Effector CD4-positive, alpha-beta T cell (primary cell): ENCODE data around the gene PIEZO1.

Experiments
- DNase-seq: peaks from one replicate; pipeline ENCODE4 v3.0.0-alpha.2; 2020

The PIEZO1 gene

DNA sequence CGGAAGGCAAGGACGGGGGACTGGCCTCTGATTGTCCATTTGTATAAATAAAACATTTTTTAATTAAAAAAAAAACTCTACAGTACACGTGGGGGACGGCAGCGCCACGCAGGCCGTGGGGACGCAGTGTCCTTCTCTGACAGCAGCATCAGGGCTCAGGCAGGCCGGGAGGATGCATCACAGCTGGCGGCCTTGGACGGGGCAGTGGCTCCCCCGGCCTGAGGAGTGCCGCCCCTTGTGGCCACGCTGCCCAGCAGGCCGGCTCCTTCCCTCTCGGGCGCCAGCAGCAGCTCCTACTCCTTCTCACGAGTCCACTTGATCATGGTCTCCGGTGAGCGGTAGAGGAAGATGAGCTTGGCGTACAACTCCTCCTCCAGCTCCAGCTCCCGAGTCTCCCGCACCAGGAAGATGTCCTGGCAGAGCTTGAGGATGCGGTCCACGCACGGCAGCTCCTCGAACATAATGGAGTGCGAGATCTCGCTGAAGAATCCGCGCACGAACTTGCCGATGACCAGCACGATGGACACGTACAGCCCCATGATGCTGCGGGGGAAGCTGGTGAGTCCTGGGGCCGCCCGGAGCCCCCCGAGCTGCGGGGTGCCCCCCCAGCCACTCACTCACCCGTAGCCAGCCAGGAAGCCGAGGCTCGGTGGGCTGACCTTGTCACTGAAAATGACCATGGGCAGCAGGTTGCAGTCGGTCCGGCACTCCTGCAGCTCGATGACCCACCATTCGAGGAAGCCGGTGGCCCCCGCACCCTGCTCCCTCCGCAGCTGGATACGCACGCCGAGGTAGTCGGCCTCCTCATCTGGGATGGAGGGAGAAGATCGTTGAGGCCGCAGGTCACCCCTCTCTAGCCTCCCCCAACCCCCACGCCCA lies 69.5 kb downstream of the PIEZO1 start:
- DNase-seq = no peak

DNA sequence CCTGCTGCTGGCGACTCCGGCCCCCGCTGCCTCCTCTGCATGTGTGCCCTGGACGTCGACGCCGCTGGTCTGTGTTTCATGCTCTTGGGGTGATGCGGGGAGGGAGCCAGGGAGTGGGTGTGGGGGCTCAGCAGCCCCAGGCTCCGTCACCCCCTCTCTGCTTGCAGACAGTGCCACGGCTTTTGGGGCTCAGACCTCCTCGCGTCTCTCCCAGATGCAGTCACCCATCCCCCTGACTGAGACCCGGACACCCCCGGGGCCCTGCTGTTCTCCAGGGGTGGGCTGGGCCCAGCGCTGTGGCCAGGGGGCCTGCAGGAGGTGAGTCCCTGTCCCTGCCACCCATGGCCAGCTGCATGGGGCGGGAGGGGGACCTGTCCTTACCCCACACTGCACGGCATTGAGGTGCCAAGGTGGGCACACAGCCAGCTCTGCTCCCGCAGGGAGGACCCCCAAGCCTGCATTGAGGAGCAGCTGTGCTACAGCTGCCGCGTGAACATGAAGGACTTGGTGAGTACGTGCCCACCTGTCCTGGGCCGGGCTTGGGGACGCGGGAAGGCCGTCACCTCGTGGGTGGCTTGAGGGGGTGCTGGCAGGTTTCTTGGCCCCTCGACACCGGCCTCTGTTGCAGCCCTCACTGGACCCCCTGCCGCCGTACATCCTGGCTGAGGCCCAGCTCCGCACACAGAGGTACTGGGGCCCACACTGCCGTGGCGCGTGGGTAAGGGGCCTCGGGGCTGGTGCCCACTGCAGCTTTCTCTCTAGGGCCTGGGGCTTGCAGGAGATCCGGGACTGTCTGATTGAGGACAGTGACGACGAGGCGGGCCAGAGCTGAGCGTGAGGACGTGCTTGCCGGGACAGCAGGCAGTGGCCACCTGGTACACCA lies 70.4 kb downstream of the PIEZO1 start:
- DNase-seq = no peak

DNA sequence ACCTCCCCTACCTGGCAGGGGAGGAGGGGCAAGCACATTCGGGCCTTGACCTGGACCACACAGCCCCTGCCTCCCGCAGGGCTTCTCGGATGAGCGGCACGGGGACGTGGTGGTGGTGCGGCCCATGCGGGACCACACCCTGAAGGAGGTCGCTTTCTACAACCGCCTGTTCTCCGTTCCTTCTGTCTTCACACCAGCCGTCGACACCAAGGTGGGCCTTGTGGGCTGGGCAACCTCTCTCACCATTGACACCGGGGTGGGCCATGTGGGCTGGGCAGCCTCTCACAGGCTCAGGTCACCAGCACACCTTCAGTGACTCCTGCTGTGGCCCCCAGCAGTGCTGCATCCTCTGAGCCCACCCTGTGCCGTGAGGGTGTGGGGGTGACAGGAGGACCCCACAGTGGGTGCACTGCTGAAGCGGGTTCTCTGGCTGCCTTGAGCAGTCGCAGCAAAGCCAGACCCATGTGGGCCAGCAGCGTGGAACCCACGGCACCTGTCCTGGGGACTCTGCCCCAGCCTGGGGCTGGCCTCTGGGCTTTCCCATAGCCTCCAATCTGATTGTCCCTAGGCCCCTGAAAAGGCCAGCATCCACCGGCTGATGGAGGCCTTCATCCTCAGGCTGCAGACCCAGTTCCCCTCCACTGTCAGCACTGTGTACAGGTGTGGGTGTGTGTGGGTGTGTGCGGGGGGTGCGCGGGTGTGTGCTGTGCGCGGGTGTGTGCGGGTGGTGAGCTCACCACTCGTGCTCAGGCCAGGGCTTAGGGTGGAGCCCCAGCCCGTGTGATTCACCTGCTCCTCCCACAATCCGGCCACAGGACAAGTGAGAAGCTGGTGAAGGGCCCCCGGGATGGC lies 71.2 kb downstream of the PIEZO1 start:
- DNase-seq = no peak

DNA sequence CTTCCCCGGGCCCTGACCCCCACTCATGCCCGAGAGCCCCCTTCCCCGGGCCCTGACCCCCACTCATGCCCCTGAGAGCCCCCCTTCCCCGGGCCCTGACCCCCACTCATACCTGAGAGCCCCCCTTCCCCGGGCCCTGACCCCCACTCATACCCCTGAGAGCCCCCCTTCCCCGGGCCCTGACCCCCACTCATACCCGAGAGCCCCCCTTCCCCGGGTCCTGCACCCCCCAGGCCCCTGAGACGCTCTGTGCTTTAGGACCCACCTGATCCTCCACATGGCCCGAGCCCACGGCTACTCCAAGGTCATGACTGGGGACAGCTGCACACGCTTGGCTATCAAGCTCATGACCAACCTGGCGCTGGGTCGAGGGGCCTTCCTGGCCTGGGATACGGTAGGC lies 72.0 kb downstream of the PIEZO1 start:
- DNase-seq = no peak

DNA sequence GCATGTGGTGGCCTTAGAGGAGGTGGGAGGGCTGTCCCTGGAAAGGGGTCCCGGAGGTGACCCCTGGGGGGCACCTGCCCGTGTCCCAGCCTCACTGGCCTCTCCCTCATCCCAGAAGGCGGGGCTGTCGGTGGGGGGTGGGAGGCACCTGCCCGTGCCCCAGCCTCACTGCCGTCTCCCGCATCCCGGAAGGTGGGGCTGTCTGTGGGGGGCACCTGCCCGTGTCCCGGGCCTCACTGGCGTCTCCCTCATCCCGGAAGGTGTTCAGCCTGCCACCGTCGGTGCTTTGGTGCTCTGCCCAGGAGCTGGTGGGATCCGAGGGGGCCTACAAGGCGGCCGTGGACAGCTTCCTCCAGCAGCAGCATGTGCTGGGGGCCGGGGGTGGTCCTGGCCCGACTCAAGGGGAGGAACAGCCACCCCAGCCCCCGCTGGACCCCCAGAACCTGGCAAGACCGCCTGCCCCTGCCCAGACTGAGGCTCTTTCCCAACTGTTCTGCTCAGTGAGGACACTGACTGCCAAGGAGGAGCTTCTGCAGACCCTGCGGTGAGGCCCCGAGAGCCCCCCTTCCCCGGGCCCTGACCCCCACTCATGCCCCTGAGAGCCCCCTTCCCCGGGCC lies 72.5 kb downstream of the PIEZO1 start:
- DNase-seq = no peak

DNA sequence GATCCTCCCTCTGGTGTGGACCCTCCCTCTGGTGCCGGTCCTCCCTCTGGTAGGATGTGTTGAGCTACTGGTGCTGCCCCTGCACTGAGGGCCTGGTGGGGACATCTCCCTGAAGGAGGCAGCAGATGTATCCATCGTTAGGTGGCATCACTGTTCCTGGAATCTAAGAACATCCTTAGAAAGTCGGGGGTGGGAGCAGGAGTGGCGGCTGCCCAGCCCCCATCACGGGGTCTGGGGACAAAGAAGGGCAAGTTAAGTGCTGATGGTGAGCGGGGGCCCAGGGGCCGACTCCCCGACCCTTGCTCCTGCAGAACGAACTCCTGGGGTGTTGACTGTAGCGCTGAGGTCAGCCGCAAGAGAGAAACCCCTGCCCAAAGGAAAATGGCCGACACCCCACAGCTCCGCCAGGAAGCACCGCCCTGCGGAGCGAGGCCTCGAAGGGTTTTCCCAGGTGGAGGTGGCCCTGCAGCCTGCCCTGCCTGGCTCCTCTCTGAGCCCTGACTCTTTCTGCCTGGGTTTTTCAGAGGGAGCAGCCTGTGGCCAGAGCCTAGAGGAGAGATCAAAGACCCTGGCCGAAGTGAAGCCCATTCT lies 73.2 kb downstream of the PIEZO1 start:
- DNase-seq = no peak

DNA sequence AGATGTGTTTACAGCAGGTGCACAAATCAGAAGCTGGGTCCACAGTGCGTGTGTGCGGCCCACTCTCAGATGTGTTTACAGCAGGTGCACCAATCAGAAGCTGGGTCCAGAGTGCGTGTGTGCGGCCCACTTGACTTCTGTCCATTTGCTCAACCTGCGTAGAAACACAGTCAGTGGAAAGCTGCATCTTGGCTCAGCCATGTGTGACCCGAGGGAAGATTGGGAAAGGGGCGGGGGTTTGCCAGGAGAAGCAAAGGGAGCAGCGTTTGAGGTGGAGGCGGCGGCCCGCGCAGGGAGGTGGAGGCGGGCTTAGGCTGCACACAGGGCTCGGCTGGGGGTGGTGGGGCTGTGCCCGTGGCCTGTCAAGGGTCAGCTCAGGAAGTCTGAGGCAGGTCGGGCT lies 74.5 kb downstream of the PIEZO1 start:
- no peak for DNase-seq

DNA sequence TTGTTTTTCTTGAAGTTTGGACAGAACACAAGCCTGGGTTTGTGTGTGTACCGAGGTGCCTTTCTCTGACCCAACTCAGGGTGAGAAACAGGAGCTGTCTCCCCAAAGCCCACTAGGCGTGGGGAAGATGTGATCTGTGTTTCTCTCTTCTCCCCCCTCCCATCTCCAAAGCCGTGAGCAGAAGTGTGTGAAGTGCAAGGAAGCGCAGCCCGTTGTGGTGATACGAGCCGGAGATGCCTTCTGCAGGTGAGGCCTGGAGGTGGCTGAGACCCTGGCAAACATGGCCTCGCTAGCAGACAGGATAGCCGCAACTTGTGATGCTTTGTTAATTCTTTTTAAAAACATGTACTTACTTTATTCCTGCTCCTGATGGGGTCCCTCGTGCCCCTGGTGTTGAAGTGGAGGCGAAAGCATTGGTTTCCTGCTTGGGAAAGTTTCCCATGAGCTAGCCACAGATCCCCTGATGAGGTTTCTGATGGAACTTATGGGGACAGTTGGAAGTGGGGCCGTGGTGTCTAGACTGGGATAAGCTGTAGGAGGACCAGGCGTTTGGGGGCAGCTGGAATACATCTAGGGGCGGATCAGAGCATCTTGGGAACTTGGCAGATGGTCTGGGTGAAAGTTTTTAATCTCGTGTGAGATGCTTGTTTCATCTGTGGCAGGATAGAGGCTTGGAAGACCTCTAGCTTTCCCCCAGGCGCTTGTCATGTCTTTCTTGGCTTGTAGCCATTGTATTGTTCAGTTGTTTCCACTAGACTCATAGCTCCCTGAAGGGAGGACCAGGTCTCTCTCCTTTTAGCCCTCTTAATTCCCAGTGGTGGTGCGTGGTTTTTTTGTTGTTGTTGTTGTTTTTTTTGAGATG lies 77.8 kb downstream of the PIEZO1 start:
- no peak for DNase-seq

DNA sequence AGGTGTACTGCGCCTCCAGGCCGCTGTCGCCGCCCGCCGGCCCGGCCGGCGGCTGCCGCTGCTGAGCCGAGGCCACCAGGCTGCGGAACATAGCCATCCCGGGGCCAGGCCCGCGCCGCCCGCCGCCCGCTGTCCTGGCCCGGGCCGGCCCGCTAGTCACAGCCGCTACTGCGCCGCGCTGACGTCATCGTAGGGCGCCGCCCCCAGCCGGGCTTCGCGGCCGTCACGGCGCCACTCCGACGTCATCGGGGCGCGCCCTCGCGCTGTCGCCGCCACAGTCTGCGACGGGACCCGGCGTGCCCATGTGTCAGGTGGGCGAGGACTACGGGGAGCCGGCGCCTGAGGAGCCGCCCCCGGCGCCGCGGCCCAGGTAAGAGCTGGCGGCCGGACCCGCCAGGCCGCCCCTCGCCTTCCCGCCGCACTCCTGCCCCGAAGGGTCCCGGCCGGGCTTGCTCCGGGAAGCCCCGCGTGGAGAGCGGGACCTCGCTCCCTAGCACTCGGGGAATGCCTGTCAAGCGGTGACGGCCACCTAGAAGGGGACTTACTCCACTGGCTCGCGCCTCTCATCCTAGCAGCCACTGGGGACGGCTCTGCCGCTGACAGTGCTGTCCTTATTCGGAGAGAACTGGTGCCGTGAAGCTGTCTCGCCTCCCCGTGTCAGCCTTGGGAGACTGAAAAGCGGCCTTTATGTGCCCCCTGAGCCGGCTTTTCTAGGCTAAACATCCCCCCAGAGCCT lies 78.6 kb downstream of the PIEZO1 start, which contains the start of the genes CTU2 and RNF166:
TSS of gene CTU2 (plus strand) at position 275 of the 736 bp plus-strand sequence. CDS start at position 303, 28 bp downstream.
TSS of gene RNF166 (minus strand) at position 180 of the 736 bp plus-strand sequence. CDS start at position 97, 83 bp downstream.
- peak; percentile 94 for DNase-seq

DNA sequence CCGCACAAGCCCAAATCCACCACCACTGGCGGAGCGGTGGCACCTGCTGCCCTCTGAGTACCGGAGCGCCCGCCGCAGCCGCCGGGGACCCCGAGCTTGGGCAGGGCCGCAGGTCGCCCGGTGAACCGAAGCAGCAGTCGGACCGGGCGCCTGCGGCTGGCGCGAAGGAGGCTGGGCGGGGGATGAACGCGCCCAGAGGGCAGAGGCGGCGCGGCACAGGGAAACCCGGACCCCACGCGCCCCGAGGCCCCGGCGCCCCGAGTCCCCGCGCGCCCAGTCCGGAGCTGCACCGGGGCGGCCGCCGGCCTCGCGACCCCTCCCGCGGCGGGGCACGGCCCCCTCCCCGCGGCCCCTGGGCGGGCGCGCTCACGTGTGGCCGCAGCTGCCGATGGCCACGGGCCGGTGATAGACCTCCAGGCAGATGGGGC lies 79.2 kb downstream of the PIEZO1 start:
- DNase-seq = no peak

DNA sequence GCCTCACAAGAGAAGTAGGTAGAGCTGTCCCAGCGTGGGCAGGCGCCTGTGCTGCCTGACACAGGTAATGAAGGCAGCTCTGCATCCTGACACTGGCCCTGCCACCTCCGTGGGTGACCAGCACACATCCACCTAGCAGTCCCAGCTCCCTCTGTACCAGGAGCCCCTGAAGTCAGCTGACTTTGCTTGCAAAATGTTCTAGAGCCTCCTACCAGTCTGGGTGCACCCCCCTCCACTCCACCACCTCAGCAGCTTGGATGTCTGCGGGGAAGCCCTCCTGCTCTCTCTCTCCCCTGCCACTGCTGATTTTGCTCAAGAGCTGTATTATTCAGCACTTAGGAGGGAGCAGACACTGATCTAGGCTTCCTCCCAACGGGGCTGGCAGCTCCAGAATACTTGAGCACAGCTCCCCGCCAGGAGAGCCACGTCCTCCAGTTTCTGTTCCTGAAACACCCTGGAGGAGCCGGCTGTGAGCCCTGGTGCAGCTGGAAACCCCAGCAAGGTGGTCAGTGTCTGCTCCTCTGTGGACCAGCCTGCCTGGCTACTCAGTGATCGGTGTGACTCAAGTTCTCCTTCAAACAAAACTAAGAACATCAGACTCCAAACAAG lies 79.8 kb downstream of the PIEZO1 start:
- DNase-seq = peak; percentile 35

DNA sequence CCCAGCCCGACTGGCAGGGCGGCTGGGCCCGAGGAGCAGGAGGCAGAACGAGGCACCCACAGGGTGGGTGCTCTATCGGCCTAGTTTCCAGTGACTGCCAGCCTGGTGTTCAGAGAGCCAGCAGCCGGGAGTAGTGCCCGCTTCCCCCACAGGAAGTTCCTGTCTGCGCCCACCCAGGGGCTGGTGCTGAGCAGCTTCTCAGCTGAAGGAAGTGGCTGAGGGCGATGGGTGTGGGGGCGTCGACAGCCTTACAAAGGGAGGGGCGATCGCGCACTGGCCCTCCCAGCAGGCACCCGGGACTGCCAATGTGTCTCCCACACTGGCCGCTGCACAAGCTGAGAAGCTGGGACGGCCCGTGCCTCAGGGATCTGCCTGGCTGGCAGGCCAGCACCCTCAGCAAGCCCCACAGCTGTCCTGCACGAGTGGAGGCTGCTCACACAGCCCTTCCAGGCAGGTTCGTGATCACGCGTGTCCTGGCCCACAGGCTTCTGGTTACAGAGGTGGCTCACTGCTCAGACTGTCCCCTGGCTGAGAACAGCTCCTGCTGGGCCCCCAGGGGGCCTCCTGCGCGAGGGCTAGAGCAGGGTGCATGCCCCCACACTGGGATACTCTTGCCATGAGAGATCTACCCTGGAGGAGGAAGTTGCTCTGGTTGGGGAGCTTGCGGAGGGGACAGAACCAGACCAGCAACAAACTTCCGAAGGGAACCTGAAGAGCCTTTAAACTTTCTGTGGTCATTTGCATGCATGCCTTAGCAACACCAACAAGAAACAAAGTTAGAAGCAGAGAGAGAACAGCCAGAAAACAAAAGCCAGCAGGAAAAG lies 81.3 kb downstream of the PIEZO1 start:
- peak; percentile 66 for DNase-seq

DNA sequence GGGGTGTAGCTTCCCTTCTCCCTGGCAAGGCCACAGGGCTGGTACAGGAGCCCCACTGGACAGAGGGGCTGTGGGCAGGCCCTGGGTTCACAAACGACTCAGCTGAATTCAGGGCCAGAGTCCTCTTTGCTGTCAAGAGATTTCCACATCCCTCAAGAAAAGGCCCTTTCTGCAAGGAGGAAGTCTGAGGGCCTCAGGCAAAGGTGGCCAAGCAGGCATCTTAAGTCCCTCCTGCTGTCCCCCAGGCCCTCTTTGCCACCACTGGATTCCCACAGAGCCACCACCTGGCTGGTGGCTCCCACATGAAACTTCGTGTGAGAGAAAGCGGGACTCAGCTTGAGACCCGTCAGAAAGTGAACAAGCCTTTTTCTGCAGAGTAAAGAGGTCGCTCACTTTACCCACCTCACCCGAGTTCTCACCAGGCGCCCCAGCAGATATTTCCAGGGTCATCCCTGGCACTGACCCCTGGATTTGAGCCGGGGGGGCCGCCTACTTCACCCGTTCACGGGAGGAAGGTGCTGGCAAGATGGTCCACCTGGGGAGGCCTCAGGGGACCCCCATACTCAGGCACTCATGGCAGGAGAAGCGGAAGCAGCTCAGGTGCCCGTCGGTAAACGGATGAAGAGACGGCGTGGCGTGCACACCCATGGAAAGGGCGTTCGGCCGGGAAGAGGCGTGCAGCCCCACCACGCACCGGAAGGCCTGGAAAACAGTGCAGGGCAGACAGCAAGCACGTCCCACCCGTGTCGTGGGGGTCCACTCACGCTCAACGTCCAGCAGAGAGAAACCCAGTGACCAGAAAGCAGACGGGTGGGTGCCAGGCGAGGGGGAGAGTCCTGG lies 82.4 kb downstream of the PIEZO1 start:
- DNase-seq = no peak

DNA sequence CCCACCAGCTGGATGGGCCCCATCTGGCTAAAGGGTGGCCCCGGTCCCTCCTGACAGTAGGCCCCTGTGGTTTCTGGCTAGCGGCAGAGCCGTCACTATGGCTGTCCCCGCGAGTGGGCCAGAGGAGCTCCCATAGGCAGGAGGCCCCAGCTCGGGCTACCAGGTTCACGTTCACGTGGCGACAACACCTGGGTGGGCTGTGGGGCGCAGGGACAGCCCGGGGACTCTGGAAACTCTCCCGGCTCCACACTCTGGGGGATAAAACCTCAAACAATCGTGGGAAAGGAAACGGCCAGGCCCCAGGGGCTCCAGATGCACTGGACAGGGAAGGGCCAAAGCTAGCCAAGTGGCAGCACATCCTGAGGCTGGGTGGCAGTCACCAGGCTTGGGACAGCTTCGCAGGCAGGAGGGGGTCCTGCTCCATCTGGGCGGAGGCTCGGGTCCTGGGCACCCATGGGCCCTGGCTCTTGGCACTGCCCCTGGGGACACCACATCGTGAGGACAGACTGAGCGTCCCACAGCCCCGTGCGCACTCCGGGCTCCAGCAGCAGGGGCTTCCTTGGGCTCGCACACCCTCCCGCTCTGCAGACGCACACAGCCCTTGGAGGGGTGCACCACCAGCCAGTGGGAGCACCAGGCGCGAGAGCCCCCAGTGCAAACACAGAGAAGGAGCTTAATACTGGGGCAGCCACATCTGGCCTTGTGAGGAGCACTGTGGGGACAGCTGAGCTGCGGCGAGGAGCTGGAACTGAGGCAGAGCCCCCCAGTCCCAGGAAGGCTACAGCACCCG lies 83.2 kb downstream of the PIEZO1 start:
- no peak for DNase-seq

DNA sequence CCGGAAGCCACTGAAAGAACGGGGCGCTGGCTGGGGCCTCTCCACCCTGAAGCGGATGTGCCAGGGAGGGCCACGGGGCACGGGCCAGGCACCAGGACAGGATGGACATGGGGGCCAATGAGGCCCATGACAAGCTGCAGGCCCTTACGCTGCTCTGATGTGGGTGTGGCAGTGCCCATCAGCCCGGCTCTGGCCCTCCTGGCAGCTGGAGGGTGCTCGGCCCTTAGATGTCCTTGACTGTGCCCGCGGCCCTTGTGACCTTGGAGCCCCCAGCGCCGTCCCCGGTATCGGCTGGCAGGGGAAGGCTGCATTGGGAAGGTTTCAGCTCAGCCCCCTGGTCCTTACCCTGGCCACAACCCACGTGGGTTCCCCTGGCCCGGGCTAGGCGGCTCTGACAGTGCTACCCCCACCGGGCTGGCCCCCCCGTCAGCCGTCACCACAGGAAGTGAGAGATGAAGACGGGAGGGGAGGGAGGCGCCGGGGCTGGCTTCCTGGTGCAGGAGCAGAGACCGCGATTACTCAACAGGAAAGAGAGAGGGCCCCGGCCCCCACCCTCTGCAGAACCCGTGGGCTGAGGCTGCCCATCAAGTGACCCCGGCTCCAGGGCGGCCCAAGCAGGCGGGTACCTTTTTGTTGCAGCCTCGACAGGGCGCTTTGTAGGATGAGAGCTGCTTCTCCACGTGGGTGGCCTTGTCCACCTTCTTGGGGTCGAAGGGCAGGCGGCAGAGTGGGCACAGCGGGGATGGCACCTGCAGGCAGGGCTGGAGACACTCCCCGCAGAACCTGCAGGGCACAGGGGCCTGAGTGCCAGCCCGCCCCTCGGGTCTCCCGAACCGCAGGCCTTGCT lies 84.2 kb downstream of the PIEZO1 start:
- DNase-seq = peak; percentile 97

DNA sequence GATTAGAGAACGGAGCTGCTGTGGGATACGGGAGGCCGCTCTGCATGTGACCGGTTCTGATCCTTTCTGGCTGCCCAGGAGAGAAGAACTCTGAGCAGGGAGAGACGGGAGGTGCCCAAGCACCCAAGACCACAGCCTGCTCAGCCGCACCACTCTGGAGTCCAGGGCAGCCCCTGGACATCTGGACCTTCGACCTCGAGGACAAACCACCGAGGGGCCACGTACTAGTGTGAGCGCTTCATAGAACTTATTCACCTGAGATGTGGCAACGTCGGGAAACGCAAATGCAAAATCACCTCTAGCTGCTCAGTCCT lies 84.7 kb downstream of the PIEZO1 start:
- no peak for DNase-seq
